Measurements from ENCODE around the gene MEAF6.

- TF ChIP-seq CTCF (IDR thresholded peaks at IDR 0.05) (no peak), EP300 (IDR thresholded peaks at IDR 0.05) (no peak), POLR2A (IDR thresholded peaks at IDR 0.05; ENCODE audit: low read depth) (no peak), POLR2AphosphoS5 (IDR thresholded peaks at IDR 0.05) (no peak)
Observed at GRCh38 chr1:37449936-37450335, 64.6 kb downstream of the MEAF6 start.
